TTC549 (cell line): ENCODE data around the gene ZMIZ1.

Experiments
- FAIRE-seq: peaks from 2 replicates; lab custom pipeline; 2012; peaks lifted over from hg19 to GRCh38; lab: Jason Lieb, UNC

The ZMIZ1 gene

DNA sequence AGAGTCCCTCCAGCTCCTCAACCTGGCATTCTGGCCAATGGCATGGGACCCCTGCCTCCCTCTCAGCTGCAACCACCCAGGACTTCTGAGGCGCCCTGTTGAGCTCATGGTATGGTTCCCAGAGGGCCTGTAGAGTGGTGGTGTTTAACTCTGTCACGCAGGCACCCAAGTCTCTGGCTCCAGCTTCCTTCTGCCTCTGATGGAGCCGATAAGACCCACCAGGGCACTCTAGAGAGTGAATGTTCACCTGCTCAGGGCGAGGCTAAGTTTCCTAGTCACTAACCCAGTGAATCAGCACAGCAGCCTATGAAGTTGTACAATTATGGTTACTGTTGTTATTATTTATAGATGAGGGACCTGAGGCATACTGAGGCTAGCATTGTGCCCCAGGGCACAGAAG, 120.4 kb downstream of the ZMIZ1 start:
- no peak for FAIRE-seq

DNA sequence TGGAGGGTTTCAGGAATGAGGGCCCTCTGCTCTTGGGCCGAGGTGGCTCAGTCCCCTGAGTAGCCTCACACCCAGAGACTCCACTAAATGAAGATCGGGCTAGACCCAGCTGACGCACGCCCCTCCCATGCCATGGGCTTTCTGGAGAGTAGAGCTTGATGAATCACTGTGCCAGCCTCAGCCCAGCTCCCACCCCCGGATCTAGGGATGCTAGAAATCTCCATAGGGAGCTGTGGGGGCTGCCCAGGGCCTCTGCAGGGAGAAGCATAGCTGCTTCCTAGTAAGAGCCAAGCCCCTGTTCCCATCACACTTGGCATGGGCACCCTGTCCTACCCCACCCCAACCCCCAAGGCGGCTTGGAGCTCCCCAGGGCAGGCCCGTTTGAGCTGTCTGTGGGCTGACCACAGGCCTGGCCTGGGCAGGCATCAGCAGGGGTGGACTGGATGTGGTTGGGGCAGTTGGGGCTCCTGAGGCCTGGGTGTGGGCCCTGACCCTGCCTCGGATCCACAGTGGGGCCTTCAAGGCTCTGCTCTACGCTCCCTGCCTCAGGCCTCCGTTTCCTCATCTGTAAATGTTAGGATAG, 121.2 kb downstream of the ZMIZ1 start:
- no peak for FAIRE-seq

- FAIRE-seq, result no peak
These were observed 122.0 kb downstream of the ZMIZ1 start for GRCh38 chr10:79190740-79191261.

DNA sequence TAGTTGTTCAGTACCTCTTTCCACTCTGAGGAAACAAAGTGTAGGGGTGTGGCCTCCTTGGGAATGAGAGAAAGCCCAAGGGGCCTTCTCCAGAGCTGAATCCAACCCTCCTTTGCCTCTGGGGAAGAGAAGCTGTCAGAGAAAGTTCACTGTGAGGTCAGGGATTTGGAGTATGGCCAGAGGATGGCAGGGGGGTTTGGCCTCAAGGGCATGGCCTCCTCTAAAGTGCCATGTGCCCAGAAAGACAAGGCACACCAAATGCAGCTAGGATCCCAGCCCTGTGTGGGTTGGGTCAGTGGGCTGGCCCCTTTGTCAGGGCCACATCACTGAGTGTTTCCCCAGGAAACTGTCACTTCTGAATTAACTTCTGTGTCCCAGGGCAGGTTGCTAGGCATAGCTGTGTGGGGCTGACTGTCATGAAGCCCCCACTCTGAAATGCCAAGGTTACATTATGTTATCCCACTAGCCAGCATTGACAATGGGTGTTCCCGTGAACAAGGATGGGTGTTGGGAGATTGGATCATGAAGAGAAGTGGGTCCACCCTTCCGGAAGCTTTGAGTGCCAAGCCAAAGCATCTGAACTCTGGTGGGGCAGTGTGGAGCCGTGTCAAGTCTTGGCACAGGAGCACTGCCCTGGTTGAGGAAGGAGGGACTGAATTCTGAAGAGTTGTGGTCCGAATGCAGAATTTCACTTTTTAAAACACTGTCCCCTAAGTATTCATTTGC, 123.3 kb downstream of the ZMIZ1 start:
- FAIRE-seq, result no peak

- FAIRE-seq, result no peak
These were observed 123.9 kb downstream of the ZMIZ1 start for GRCh38 chr10:79192677-79193003.

DNA sequence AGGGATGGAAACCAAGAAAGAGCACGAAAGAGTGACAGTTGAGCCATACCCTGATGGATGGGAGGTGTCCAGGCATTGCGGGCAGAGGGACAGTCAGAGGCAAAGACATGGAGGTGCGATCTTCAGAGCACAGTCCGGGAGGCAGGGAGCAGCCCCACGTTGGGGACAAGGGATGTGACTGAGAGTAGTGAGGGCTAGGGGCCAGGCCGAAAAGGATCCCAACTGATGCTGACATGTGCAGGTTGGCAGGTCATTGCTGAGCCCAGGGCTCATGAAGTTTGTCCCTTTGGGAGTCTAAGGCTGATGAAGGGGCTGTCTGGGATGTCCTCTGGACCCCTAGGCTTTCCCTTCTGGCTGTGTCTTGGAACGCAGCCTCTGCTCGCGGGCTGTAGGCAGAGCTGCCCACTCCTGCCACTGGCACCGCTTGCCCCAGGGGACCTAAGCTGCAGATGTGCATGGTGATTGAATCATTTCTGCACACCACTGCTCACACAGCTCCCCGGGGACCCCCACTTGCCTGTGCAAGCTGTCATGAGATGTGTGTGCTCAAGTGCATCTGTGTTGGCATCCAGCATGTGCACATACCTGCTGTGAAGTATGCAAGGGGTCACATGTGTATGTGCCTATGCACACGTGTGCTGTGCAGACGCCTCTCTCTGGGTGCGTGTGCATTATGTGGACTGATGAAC, 125.1 kb downstream of the ZMIZ1 start:
- no peak for FAIRE-seq

GRCh38 chr10:79195091-79195923, 126.5 kb downstream of the ZMIZ1 start:
- no peak for FAIRE-seq

DNA sequence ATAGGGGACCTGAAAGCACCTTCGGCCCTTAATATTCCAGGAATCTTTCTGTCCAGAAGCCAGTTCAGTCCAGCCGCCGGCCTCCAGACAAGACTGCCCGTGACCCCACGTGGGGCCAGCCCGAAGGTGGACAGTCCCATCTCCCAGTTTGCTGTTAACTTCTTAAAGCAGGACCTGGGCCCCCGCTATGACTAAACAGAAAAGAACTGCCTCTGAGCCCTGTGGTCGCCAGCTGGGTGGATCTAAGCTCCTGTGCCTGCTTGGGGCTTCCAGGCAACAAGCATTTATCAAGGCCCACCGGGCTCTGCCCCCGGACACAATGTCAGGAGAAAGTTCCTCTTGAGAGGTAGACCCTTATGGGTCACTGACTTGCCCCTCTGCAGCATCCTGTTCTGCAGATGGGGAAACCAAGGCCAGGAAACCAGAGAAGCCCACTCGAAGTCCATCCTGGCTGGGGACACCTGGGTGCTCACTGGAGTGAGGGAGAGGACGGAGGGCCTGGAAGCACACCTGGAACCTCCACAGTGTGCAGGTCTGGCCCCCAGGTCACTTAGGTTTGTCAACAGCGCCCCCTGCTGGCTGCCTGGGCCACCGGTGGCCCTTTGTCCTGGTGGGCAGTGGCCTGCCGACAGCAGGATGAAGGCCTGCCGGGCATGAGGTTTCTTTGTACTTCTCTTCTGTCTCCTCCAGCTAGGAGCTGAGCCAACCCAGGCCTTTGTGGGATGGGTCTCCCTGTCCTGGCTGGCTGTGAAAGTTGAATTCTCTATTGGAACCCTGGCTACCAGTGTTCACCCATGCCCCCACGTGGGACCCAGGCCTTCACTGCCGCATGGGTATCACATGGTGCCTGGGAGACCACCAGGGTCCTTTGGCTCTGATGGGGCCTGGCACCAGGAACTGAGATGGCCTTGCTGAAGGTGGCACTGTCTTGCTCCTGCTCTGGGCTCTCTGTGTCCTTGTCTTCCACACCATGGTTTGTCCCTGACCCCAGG, 128.0 kb downstream of the ZMIZ1 start:
- FAIRE-seq, result no peak

DNA sequence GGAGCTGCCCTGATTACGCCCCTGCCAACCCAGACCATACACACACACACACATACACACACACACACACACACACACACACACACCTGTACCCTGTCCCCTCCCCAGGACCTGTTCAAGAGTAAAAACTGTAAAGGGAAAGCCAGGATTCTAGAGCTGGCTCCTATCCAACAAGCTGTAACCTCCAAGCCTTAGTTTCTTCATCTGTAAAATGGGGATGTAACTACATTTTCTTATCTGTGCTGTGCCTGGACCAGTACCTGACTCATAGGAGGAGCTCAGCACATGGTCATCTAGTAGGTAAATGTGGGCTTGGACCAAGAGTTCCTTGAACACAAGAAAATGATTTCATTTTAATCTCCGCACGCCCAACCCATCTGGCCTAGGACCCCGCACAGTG, 128.8 kb downstream of the ZMIZ1 start:
- no peak for FAIRE-seq

DNA sequence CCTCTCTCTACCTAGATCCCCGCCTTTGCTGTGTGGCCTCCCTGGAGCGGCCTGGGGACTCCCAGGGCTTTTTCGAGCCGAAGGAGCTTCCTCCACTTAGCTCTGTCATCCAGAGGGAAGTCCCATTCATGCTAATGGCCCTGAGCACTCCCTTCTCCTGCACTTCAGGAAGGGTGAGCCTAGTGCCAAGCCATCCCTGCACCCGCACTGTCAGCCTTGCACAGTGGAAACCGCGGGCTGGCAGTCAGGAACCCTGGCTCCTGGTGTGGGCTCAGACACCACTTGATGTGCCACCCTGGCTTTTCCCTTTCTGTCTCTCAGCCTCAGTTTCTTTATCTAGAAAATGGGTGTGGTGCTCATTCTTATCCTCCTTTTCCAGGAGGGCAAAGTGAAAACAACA, 131.6 kb downstream of the ZMIZ1 start:
- no peak for FAIRE-seq

- no peak for FAIRE-seq
These were observed 132.9 kb downstream of the ZMIZ1 start for GRCh38 chr10:79201706-79202105.

DNA sequence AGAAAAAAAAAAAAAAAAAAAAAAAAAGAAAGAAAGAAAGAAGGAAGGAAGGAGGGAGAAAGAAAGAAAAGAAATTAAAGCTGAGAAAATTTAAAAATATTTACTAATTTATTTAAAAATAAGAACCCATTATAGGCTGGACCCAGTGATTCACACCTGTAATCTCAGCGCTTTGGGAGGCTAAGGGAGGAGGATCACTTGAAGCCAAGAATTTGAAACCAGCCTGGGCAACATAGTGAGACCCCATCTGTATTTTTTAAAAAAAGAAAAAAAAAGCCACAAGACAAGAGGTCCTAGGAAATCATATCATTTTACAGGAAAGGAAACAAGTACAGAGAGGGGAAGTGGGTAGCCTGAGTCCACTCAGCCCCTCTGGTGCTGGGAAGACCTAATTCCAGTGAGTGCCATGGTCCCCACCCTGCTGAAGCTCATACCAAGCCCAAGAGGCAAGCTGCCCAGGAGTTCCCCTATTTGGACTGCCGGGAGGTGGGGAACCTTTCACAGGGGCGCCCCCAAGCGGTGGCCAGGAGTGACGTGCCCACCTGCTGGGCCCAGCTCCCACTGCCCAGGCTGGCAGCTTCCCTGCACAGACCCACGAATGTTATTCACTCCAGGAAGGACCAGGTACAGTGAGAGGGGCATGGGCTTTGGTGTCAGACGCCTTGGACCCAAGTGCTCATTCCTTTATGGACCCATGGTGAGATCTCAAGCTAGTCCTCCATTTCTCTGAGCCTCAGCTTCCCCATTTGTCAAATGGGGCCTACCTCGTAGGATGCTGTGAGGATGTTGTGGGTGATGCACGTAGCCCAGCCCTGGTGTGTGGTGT, 133.6 kb downstream of the ZMIZ1 start:
- FAIRE-seq, result no peak

GRCh38 chr10:79203014-79203644, 134.4 kb downstream of the ZMIZ1 start:
- FAIRE-seq, result no peak

DNA sequence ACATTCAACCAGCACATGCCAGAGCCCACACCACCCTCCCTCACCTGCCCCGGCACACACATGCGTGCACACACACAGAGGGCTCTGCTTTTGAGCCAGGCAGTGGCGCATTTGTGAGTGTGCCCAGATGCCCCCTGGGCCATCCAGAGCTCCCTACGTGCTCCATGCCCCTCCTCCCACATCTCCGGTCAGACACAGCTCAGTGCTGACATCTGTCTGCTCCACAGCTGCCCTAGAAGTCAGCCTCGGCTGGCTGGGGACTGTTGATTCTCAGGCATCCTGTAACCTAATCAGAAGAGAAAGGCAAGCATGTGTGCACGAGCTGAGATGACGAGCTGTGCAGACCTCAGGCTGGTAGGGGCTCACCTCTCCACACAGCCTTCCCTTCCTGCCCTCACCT, 135.1 kb downstream of the ZMIZ1 start:
- FAIRE-seq, result no peak

- FAIRE-seq, result no peak
These were observed 137.7 kb downstream of the ZMIZ1 start for GRCh38 chr10:79206300-79207095.

DNA sequence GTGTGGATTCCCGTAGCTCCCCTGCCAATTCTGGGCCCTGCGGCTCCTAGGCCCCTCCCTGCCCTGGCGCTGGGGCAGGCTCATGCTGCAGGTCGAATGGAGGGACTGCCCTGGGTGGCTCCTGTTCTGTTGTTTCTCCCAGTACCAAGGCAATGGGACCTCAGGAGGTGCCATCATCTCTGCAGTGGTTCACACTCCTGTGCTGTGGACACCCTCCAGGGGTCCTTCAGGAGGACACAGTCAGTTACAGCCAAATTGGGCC, 138.3 kb downstream of the ZMIZ1 start:
- FAIRE-seq, result no peak

GRCh38 chr10:79207726-79208125, 139.0 kb downstream of the ZMIZ1 start:
- no peak for FAIRE-seq

DNA sequence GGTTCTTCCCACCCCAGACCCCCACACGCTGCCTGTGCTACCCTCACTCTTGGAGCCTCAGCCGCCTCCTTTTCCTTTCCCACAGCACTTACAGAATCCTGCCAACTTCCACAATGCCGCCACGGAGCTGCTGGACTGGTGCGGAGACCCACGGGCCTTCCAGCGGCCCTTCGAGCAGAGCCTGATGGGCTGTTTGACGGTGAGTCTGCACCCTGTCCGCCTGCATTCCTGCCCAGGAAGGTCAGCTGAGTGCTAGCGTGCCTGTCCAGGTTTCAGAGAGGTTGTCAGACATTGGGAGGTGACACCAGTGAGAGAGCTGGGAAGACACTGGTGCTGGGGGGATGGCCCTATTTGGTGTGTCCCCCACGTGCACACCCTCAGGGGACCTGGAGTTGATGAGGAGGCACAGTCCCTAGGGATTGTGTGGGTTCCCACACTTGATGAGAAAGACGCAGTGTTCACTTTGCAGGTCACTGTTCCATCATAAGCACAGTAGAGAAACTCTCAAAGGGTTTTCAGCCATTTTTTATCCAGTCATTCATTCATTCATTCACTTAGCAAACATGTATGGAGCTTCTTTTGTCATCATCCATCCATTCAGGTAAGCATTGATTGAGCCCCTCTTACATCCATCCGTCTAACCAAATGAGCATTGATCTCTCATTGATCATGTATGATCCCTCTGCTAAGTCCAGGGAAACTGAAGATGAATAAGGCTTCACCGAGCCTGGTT, 139.7 kb downstream of the ZMIZ1 start:
- no peak for FAIRE-seq

DNA sequence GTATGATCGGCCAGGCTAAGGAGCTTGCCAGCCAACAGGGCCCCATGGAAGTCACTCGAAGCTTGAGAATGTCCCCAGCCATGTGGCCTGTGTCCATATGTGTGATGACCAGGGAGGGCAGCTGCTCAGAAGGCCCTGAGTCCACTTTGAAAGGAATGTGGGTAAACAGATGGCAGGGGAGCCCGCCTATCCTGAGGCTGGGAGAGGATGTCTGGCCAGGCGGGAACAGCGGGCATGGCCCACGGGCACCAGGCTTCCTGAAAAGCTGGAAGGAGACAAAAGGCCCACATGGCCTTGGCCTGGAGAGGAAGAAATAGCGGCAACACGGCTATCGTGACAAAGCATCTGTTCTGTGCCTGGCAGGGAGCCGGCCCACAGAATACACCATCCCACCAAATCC, 140.6 kb downstream of the ZMIZ1 start:
- no peak for FAIRE-seq
